Measurements from ENCODE around the gene SMARCD3.

GRCh38 chr7:151207315-151207714 is 41.2 kb downstream of the SMARCD3 start:
- TF ChIP-seq, protein P1, sequence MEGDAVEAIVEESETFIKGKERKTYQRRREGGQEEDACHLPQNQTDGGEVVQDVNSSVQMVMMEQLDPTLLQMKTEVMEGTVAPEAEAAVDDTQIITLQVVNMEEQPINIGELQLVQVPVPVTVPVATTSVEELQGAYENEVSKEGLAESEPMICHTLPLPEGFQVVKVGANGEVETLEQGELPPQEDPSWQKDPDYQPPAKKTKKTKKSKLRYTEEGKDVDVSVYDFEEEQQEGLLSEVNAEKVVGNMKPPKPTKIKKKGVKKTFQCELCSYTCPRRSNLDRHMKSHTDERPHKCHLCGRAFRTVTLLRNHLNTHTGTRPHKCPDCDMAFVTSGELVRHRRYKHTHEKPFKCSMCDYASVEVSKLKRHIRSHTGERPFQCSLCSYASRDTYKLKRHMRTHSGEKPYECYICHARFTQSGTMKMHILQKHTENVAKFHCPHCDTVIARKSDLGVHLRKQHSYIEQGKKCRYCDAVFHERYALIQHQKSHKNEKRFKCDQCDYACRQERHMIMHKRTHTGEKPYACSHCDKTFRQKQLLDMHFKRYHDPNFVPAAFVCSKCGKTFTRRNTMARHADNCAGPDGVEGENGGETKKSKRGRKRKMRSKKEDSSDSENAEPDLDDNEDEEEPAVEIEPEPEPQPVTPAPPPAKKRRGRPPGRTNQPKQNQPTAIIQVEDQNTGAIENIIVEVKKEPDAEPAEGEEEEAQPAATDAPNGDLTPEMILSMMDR (IDR thresholded peaks at IDR 0.05) = no peak
- no peak for TF ChIP-seq POLR2A (IDR thresholded peaks at IDR 0.05)
